ENCODE data around the gene PARD6B. TPM values are rescaled to one million over a fixed set of nuclear protein-coding genes. Genes with fewer than 3 reads are reported as not detected.

PARD6B gene
- total RNA-seq, 4 donors from 2014 or later: 1.6 to 2.2 (median 1.9) TPM

- TF ChIP-seq CTCF (IDR thresholded peaks at IDR 0.05; ENCODE audit: low read depth): no peak
Measured at GRCh38 chr20:50723672-50724071, 7.7 kb upstream of the PARD6B start.

DNA sequence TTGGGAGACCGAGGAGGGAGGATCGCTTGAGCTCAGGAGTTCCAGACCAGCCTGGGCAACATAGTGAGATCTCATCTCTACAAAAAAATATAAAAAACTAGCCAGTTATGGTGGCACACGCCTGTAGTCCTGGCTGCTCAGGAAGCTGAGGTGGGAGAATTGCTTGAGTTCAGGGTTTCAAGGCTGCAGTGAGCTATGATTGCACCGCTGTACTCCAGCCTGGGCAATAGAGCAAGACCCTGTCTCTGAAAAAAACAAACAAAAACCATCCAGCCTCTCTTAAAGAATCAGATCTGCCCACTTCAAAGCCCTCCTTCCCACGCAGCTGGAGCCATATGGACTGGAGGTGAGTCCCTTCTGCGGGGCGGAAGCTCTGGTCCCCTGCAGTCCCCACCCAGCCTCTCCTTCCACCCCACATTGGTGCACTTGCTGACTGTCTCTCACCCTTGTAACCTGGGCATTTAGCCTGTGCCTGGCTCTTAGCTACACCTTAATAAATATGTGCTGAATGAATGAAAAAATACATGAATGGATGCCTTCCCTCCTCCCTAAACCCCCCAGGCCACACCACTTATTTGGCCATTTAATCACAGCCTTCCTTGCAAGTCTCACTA is 7.2 kb upstream of the PARD6B start:
- no peak for TF ChIP-seq CTCF (IDR thresholded peaks at IDR 0.05; ENCODE audit: low read depth)

DNA sequence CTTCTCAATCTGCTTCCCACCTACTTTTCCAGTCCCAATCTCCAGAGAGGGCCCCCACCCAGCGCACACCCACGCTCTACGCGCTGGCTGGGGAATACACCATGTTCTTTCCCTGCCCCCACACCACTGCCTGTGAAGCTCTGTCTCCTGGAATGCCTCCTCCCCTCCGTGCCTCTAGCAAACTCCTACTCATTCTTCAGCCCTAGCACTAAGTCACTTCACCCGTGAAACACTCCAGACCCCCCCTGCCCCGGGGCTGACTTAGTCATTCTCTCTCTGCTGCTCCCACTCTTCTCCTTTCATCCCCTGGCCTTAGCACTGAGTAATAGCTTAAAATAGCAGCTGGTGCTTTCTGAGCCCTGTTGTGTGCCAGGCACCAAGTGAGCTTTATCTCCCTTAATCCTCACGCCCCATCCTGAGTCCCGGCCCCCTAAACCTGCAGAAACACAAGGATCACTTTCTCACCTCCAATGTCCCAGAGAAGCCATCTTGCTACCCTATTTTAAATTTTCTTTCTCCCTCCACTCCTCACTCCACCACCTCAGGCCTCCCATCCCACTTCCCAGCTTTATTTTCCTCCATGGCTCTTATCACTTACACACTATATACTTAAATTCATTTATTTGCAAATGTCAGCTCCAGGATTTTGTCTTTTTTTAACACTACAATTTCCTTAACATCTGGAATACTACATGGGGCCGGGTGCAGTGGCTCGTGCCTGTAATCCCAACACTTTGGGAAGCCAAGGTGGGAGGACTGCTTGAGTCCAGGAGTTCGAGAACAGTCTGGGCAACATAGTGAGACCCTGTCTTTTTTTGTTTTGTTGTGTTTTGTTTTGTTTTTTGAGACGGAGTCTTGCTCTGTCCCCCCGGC is 6.3 kb upstream of the PARD6B start:
- no peak for TF ChIP-seq CTCF (IDR thresholded peaks at IDR 0.05; ENCODE audit: low read depth)

DNA sequence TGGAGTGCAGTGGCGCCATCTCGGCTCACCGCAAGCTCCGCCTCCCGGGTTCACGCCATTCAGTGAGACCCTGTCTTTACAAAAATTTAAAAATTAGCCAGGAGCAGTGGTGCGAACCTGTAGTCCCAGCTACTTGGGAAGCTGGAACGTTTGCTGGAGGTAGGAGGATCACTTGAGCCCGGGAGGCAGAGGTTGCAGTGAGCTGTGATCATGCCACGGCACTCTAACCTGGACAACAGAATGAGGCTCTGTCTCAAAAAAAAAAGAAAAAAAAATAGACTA is 5.7 kb upstream of the PARD6B start:
- TF ChIP-seq CTCF (IDR thresholded peaks at IDR 0.05; ENCODE audit: low read depth): no peak

- no peak for TF ChIP-seq CTCF (IDR thresholded peaks at IDR 0.05; ENCODE audit: low read depth)
Measured at GRCh38 chr20:50726955-50727791, 4.2 kb upstream of the PARD6B start.

- TF ChIP-seq CTCF (IDR thresholded peaks at IDR 0.05; ENCODE audit: low read depth): no peak
Measured at GRCh38 chr20:50727792-50728485, 3.4 kb upstream of the PARD6B start.

Data from subcutaneous adipose tissue (tissue), 4 donors.